Inflammatory macrophage treated with lipopolysaccharide for 1 hour (primary cell): ENCODE measurements around the gene CHKA.

Source experiments
- DNase-seq, 2 donors: peaks; one replicate each; pipeline ENCODE4 v3.0.0-alpha.2; 2020 to 2022

CHKA gene

DNA sequence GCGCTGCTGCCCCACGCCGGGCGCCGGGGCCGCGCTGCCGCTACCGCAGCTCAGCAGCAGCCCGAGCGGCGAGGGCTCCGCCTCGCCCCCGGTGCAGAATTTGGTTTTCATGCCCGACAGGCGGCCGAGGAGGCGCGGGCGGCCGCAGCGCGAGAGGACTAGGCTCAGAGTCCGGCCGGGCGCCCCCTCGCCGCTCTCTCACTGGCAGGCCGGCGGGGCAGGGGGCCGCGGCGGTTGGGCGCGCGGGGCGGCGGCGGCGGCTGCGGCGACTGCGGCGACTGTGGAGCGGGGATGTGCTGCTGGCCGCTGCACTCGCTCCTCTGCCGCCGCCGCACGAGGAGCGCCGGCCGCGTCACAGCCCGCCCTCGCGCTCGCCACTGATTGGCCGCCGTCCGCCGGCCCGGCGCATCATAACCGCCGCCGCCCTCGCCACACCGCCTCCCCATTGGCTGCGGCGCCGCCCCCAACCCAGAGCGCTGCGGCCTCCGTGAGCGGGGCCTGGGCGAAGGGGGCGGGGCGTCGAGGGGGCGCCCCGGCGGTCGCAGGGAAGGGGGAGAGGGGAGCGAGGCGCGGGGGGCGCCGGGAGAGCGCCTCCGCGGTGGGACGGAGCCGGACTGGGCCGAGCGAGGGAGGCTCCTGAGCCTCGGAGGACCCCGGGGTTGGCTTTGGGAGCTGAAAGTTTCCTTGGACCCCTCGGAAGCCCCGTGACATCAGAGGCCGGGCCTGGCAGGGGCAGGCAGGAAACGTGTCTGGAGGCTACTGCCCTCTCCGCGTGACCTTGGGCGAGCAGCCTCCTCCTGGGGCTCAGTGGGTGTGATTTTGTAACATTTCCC lies at the start of gene CHKA:
CHKA (minus strand) TSS at position 322 of the 833 bp plus-strand sequence; CDS start at position 111, 211 bp downstream.
- DNase-seq: peak; percentile 93 to 94

DNA sequence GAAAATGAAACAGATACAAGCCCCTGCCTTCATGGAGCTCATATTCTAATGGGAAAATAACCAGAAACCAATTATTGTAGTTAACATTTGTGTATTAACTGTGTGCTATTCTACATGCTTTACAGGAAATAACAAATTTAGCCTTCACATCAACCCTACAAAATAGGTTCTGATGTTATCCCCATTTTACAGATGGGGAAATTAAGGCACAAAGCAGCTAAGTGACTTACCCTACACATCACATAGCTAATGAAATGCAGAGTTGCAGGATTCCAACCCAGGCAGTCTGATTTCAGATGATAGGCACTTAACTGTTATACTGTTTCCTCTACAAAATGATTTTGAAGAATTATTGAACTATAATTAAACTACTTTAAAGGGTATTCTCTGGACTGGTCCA lies 48.3 kb upstream of the CHKA start:
- no peak for DNase-seq

DNA sequence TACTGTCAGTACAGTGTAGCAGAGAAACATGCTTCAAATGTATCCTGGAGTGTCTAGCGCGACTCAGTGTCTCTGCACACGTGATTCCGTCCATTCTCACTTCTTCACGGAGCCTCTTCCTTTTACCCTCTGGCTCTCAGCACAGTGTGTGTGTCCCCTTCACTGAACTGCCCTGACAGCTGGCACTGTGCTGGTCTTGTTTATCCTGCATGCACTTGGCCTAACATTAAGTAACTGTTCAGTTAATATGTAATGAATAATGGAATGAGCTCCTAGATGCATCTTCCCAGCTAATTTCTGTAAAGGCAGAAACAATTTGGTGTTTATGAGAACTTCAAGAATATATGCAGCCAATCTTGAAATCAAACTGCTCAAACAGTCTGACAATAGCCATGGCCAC lies 47.5 kb upstream of the CHKA start:
- DNase-seq: no peak

DNA sequence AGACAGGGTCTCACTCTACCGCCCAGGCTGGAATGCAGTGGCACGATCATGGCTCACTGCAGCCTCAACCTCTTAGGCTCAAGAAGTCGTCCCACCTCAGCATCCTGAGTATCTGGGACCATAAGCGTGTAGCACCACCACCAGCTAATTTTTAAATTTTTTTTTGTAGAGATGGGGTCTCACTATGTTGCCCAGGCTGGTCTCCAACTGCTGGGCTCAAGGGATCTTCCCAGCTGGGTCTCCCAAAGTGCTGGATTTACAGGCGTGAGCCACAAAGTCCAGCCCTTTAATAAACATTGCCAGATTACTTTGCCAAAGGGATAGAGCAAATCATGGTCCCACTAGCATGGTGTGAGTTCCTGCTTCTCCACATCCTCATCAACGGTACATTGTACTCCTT lies 46.3 kb upstream of the CHKA start:
- DNase-seq: no peak

DNA sequence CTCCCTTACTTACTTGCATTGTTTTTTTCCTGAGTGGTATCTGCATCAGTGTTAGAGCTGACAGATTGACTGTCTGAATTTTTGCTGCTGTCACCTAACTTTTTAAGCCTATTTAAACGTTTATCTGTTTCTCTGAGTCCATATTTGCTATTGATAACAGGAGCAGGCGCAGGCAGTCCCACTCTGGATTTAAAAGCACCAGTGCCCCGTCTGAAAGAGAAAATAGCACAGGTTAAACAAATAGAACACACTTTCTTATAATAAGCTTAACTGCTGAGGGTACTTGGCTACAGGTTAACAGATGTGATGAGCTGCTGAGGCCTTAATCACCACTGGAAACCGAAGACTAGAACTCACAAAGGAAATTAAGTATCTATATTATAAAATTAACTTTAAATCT lies 45.8 kb upstream of the CHKA start:
- DNase-seq: no peak

DNA sequence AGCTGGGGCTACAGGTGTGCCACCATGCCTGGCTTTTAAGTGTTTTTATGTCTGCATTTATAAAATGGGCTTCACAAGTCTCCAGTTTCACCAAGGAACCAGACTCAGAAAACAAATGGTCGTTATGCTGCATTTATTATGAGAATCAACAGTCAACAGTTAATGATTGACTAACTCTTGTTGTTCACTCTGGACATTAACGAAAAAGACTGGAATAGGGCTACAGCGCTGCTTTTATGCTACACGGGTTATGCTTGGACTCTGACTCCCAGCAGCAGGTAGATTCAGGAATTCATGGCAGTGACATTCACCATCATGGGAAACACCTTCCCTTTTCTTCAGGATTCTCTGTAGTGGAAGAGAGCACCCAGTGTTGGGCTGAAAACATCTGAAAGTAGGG lies 44.4 kb upstream of the CHKA start:
- DNase-seq: no peak

DNA sequence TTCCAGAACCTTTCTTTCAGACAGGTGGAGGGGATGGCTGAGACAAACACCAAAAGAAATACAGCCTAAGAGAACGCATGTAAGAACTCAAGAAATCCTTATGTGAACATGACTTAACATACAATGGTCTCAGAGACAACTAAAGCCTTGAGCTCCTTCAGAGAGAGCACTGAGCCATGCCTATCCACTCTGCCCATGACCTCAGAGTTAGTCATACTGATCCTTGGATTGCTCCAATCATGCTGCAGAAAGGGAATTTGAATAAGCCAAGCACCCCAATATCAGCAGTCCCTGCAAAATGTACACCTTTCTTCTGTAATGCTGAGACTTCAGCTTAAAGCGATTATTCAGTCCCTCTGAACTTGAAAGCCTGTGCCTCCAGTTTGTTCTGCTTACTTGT lies 43.2 kb upstream of the CHKA start:
- no peak for DNase-seq

DNA sequence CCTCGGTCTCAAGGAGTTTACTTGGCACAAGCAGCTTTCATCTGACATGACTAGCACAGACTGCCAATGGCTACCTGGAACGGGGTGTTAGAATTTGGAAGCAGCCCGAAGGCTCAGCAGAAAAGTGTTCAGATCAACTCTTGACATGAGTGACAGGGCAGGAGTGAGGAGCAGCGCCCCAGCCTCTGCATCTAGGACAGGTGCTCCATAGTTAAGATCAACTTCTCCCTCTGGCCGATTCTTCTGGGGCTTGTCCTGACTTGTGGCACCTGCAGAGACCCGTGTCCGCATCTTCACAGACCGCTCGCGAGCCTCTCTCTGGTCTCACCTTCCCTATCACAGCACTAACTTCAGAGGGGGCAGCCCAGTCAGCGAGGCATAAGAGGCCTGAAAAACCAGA lies 42.5 kb upstream of the CHKA start:
- DNase-seq: no peak

DNA sequence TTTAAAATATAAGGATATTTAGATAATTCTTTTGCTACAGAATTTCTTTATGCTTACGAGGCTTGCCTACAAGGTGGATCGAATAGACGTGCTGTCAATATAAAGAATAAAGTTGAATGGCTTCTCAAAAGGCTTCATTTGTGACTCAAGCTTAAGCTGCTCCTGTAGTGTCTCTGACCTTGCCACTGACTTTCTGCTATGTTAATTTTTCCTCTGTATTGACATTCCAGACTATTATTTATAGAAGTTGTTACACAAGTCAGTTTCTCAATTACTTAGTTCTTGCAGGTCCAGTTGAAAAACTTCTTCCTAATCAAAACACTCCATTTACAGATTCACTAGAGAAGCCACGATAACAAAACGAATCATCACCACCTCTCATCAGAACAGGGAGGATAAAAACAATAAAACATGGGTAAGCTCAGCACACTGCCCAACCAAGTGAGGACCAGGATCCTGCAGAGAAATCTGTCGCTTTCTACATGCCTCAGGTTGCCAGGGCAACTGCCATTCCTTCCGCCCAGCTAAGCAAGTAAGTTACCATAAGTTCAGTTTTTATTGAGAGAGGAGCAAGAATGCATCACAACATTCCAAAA lies 39.0 kb upstream of the CHKA start:
- no peak for DNase-seq

DNA sequence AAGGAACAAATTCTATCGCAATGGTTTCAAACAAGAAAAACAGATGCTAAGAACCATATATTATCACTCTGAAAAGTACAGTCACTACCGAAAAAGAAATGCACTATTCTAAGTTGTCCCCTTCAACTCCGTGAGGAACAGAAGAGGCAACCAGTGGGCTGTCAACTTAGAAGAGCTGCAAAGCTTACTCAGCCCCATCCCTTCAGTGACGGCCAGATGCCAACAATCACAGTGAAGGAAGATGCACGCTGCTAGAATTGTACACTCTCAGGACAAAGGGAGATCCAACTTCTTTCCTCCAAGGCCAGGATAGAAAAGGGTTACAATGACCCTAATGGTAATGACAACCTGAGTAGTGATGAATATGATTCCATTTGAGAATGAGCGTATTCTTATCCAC lies 38.5 kb upstream of the CHKA start:
- no peak for DNase-seq

DNA sequence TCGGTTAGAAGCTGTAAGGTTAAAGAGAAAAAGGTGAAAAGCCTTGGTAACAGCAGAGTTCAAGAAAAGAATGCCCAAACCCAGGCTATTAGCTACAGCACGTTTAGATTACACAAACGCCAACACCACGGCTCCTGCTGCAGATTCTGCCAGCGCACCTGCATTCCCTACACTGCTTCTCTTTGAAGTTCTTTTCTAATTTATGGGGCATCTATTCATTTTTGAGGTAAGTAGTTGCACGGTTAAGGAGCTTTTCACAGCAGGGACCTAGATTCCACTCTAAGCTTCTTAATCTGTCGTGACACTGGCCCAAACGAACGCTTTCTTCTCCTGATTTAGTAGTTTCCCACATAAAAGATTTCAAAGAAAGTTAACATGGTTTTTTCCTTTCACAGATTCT lies 38.0 kb upstream of the CHKA start:
- DNase-seq: no peak

DNA sequence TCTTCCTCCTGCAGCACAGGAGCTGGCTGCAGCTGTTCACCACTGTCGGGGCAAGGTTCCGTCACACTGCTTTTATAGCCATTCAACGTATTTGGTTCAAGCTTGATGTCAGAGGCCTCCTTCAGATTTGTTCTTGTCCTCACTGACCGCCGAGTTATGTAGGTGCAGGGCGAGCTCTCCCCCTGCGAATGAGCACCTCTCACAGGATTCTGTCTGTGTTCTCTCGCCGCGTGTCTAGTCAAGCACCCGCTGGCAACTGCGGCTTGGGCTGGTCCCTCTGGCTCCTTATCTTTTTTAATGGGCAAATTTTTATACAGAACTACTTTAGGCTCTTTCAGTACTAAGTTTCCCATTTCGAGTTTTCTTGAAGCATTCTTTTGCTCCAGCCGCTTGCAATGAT lies 37.4 kb upstream of the CHKA start:
- DNase-seq: no peak

DNA sequence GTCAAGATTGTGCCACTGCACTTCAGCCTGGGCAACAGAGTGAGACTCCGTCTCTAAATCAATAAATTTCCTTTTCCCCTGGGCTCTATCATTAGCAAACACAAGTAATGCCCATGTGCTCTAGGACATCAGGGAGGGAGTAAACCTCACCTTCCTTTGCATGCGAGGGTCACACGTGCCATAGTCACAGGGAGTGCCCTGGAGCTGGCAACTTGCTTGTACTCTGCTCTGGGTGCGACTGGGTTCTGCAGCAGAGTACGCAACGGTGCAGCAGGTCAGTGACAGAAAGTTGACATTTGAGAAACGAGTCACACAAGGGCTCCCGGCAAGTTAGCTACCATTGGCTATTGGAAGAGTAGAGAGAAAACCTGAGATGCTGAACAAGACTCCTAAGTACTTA lies 32.6 kb upstream of the CHKA start:
- no peak for DNase-seq

DNA sequence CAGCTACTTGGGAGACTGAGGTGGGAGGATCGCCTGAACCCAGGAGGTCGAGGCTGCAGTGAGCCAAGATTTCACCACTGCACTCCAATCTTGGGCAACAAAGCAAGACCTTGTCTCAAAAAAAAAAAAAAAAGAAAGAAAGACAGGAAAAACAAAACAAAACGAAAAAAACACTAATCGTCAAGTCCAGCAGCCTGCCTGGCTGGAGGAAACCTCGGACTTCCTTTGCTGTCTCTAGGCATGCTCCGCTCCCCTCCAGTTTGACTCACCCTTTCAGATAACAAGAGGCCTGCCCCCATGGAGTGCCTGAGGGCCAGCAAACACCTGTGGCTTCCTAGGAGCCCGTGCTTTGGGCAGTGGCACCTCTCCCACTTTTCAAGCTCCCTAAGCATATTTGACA lies 28.8 kb upstream of the CHKA start:
- DNase-seq: no peak

DNA sequence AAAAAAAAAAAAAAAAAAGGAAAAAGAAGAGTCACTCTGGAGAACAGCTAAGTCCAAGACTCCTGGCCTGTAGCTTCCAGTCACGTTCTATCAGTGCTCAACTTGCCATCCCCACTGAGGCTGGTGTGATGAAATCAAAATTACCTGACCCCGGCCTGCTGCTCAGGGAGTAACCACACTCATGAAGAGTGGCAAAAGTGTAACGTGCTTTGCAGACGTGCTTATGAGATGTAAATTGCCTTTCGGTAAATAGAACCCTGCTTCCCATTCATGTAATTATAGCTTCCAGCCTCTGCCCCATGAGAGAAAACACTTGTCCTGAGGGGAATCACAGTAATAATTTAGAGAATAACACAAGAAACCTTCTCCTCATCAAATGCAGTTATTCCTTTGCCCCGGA lies 28.2 kb upstream of the CHKA start:
- DNase-seq: no peak

DNA sequence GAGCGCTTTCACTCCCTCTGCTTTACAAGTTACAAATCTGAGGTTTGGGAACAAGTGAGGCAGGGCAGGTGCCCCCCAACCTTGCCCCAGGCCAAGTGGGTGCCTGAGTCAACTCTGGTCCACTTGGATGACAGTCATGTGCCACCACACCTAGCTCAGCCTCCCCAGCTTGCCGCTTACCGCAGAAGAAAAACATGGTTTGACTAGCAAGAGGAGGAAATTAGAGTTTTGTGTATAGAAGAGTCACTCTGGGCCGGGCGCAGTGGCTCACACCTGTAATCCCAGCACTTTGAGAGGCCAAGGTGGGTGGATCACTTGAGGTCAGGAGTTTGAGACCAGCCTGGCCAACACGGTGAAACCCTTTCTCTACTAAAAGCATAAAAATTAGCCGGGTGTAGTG lies 27.7 kb upstream of the CHKA start:
- no peak for DNase-seq

DNA sequence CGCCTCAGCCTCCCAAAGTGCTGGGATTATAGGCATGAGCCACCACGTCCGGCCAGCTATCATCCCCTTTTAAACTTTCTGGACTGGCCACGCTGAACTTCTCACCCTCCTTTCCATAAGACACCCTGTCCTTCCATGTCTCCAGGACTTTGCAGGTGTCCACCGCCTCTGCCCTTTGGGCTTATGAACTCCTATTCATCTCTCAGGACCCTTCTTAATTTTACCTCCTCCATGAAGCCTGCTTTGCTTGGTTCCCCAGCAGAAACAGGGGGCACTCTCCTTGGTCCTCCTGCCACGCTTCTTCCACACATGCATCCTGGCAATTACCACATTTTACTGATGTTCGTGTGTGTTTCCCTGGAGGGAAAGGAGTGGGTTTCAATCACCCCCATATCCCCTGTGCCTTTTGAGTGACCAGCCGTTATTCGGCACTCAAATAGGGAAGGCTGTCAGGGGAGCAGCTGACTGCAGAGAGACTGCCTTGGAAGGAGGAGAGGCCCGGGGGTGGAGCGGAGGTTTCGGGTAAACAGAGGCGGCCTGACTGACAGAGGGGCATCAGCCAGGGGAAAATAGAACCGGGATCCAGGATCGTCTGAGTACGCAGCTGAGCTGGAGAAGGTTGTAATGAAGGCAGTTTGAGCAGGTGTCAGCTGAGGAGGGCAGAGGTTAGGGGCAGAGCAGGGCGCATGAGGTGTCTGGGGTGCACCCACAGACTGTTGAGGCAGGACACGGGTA lies 27.1 kb upstream of the CHKA start:
- DNase-seq: no peak

DNA sequence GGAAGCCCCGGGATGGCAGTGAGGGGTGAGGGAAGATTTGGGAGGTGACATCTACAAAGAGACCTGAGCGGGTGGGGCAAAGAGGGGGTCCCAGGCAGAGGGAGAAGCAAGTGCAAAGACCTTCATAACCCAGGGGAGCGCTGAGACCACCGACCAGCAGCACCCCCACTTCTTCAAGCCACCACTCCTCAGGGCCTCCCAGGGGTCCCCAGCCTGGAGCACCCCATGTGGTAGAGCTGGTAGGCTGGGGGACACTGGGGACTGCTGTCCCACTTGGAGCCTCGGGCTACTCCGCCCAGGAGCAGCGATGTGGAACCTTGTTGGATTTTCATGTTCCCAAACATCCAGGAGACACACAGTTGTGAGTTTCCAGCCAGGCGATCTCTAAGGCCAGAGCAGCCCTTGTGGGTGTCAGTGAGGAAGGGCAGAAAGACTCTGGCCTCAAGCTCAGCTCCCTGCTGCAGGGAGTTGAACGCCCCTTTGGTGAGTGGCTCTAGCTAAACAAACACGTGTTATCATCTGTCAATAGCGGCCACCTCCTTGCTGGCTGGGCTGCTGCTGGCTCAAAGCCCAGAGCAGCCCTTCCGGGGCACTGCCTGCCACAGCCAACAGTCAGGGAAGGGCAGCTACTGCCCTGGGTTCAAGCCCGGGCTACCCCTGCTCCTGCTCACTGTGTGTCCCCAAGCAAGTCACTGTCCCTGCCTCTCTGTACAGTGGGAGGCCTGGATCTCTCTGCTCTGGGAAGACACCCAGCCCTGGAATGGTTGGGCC lies 25.7 kb upstream of the CHKA start:
- no peak for DNase-seq

DNA sequence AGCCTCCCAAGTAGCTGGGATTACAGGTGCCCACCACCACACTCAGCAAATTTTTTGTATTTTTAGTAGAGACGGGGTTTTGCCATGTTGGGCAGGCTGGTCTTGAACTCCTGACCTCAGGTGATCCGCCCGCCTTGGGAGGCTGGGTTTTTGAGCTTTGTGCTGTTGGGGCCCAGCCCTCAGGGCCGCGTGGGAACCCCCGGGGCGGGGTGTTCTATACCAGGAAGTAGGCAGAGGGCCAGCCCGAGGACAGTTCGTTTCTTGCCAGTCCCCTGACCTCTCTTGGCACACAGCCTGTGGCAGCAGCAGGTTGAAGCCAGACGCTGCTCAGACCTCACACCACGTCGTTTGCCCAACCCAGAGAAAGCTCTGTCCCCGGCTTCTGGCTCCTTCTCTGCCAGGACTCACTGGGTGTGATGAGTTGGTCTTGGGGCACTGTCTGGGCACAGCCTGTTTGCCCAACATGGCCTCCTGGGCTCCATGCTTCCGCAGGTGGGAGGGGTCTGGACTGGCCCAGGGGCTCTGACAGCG lies 24.9 kb upstream of the CHKA start:
- DNase-seq: peak; percentile 75 to 78

DNA sequence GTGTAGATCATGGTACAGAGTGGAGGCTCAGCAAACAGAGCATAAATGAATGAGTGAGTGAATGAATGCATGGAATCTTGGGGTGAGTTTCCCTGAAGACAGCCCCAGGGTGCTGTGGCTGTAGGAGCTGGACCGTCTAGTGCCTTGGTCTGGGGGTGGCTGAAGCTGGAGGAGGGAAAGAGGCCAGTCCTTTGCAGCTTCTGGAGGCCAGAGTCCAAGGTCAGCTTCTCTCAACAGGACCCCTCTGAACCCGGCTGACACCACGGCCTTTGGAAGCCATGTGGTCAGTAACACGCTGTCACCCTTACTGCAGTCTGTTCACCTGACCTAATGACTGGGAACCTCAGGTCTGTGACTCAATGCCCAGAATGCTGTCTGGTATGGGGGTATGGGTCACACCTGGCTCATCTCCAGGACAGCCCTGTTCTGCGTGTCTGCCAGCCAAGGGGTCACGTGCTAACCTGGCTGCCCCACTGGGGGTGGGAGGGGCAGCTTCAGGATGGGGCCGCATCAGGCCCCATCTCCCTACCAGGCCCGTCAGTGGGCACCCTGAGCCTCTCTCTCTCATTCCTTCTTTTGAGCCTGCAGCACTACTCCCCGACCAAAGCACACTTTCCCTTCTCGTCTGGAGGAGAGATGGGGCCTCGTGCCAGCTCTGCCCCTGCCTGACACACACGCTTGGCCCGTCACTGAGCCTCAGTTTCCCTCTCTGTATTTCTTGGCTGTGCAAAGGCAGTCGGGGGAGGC lies 24.1 kb upstream of the CHKA start:
- no peak for DNase-seq

DNA sequence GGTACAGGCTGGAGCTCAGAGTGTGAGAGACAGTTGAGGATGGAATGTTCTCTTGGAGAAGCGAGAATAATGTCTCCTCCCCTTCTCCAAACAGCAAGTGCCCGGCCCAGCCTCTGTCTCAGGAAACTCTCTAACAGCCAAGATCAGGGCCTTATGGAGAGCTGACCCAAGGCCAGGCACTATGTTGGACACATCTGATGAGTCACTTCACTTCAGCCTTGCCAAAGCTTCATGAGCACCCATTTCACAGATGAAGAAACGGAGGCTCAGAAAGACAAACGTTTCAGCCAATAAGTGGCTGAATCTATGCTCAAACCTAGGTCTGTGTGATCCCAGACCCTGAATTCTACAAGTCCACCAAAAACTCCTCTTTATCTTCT lies 22.1 kb upstream of the CHKA start:
- DNase-seq: no peak
